ENCODE data around the gene ROPN1L. TPM values are rescaled to one million over a fixed set of nuclear protein-coding genes. Genes with fewer than 3 reads are reported as not detected.

Gene ROPN1L
- total and polyA plus RNA-seq, 2 of the 8 experiments (the other 6 are each of a cell fraction or from before 2014, with no cell fraction given), result 0.24 to 0.73 TPM

DNA sequence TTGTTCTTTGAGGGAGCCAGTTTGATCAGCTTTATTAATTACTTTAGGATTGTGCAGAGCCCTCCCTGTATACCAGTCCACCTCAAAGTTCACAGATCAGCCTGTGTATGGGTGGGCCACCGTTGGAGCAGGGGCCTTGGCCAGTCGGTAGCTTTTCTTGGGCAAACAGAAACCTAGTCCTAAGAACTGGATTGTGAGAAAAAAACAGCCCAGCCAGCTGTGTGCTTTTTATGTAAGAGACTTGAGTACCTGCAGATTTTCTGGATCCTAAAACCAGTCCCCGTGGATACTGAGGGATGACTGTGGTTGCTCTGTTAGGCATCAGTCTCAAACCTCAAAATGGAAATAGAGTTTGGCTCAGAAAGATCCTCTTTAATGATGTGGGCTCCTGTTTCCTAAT is 24.8 kb upstream of the ROPN1L start (continued):
- TF ChIP-seq, protein P1, sequence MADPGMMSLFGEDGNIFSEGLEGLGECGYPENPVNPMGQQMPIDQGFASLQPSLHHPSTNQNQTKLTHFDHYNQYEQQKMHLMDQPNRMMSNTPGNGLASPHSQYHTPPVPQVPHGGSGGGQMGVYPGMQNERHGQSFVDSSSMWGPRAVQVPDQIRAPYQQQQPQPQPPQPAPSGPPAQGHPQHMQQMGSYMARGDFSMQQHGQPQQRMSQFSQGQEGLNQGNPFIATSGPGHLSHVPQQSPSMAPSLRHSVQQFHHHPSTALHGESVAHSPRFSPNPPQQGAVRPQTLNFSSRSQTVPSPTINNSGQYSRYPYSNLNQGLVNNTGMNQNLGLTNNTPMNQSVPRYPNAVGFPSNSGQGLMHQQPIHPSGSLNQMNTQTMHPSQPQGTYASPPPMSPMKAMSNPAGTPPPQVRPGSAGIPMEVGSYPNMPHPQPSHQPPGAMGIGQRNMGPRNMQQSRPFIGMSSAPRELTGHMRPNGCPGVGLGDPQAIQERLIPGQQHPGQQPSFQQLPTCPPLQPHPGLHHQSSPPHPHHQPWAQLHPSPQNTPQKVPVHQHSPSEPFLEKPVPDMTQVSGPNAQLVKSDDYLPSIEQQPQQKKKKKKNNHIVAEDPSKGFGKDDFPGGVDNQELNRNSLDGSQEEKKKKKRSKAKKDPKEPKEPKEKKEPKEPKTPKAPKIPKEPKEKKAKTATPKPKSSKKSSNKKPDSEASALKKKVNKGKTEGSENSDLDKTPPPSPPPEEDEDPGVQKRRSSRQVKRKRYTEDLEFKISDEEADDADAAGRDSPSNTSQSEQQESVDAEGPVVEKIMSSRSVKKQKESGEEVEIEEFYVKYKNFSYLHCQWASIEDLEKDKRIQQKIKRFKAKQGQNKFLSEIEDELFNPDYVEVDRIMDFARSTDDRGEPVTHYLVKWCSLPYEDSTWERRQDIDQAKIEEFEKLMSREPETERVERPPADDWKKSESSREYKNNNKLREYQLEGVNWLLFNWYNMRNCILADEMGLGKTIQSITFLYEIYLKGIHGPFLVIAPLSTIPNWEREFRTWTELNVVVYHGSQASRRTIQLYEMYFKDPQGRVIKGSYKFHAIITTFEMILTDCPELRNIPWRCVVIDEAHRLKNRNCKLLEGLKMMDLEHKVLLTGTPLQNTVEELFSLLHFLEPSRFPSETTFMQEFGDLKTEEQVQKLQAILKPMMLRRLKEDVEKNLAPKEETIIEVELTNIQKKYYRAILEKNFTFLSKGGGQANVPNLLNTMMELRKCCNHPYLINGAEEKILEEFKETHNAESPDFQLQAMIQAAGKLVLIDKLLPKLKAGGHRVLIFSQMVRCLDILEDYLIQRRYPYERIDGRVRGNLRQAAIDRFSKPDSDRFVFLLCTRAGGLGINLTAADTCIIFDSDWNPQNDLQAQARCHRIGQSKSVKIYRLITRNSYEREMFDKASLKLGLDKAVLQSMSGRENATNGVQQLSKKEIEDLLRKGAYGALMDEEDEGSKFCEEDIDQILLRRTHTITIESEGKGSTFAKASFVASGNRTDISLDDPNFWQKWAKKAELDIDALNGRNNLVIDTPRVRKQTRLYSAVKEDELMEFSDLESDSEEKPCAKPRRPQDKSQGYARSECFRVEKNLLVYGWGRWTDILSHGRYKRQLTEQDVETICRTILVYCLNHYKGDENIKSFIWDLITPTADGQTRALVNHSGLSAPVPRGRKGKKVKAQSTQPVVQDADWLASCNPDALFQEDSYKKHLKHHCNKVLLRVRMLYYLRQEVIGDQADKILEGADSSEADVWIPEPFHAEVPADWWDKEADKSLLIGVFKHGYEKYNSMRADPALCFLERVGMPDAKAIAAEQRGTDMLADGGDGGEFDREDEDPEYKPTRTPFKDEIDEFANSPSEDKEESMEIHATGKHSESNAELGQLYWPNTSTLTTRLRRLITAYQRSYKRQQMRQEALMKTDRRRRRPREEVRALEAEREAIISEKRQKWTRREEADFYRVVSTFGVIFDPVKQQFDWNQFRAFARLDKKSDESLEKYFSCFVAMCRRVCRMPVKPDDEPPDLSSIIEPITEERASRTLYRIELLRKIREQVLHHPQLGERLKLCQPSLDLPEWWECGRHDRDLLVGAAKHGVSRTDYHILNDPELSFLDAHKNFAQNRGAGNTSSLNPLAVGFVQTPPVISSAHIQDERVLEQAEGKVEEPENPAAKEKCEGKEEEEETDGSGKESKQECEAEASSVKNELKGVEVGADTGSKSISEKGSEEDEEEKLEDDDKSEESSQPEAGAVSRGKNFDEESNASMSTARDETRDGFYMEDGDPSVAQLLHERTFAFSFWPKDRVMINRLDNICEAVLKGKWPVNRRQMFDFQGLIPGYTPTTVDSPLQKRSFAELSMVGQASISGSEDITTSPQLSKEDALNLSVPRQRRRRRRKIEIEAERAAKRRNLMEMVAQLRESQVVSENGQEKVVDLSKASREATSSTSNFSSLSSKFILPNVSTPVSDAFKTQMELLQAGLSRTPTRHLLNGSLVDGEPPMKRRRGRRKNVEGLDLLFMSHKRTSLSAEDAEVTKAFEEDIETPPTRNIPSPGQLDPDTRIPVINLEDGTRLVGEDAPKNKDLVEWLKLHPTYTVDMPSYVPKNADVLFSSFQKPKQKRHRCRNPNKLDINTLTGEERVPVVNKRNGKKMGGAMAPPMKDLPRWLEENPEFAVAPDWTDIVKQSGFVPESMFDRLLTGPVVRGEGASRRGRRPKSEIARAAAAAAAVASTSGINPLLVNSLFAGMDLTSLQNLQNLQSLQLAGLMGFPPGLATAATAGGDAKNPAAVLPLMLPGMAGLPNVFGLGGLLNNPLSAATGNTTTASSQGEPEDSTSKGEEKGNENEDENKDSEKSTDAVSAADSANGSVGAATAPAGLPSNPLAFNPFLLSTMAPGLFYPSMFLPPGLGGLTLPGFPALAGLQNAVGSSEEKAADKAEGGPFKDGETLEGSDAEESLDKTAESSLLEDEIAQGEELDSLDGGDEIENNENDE (IDR thresholded peaks at IDR 0.05; ENCODE audit: insufficient replicate concordance, low read length), result no peak
- TF ChIP-seq BACH1 (IDR thresholded peaks at IDR 0.05; ENCODE audit: low read length) (no peak), CREB1 (IDR thresholded peaks at IDR 0.05) (no peak), POLR2AphosphoS5 (IDR thresholded peaks at IDR 0.05; ENCODE audit: low read depth, low read length) (no peak), CBX8 (IDR thresholded peaks at IDR 0.05; ENCODE audit: borderline replicate concordance, low read depth, low read length) (no peak), SUZ12 (IDR thresholded peaks at IDR 0.05; ENCODE audit: low read length) (no peak)
- TF ChIP-seq, protein P2, sequence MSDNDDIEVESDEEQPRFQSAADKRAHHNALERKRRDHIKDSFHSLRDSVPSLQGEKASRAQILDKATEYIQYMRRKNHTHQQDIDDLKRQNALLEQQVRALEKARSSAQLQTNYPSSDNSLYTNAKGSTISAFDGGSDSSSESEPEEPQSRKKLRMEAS (IDR thresholded peaks at IDR 0.05), result no peak

Data from H1 (cell line).